Loucy (cell line): ENCODE measurements around the gene CHDH.

Experiments
- H2AFZ ChIP-seq: fragments of 200-600 bp; sonication (generic); 2 replicates; pipeline ENCODE4 v1.6.0; 2016; ENCODE audit warnings: antibody characterized with exemption, mild to moderate bottlenecking, low read length, moderate library complexity
- H3F3A ChIP-seq: fragments of 200-600 bp; 2 replicates; pipeline ENCODE4 v1.6.0; 2016; ENCODE audit warnings: antibody characterized with exemption, low read depth, mild to moderate bottlenecking
- H3K27me3 ChIP-seq: fragments of 200-600 bp; sonication (generic); 2 replicates; pipeline ENCODE4 v1.6.1; 2014; ENCODE audit warnings: low read length, mild to moderate bottlenecking; ENCODE audit not compliant: insufficient read depth, poor library complexity, severe bottlenecking
- H3K36me3 ChIP-seq: fragments of 200-600 bp; sonication (generic); 2 replicates; pipeline ENCODE4 v1.6.1; 2016; ENCODE audit warnings: low read length; ENCODE audit not compliant: insufficient read depth
- H3K4me1 ChIP-seq: fragments of 200-600 bp; sonication (generic); 2 replicates; pipeline ENCODE4 v1.5.1; 2014; ENCODE audit warnings: low read length, mild to moderate bottlenecking; ENCODE audit not compliant: insufficient read depth, poor library complexity, severe bottlenecking
- H3K4me2 ChIP-seq: fragments of 200-600 bp; sonication (generic); 2 replicates; pipeline ENCODE4 v1.6.0; 2014; ENCODE audit warnings: antibody characterized with exemption, low read length, low read depth, mild to moderate bottlenecking; ENCODE audit not compliant: poor library complexity, severe bottlenecking
- H3K4me3 ChIP-seq: fragments of 200-600 bp; sonication (generic); 2 replicates; pipeline ENCODE4 v1.5.1; 2014; ENCODE audit warnings: low read length, mild to moderate bottlenecking, mixed read lengths; ENCODE audit not compliant: poor library complexity, severe bottlenecking
- H3K79me2 ChIP-seq: fragments of 200-600 bp; sonication (generic); 2 replicates; pipeline ENCODE4 v1.6.1; 2014; ENCODE audit warnings: low read length; ENCODE audit not compliant: insufficient read depth
- H3K9ac ChIP-seq: fragments of 200-600 bp; sonication (generic); 2 replicates; pipeline ENCODE4 v1.6.0; 2014; ENCODE audit warnings: mild to moderate bottlenecking, low read depth, low read length, moderate library complexity; ENCODE audit not compliant: poor library complexity, severe bottlenecking
- H3K9me2 ChIP-seq: fragments of 200-600 bp; sonication (generic); replicated peaks from 2 replicates; pipeline ENCODE4 v1.6.1; 2016; ENCODE audit warnings: low read depth, low read length, mixed read lengths
- H3K9me3 ChIP-seq: fragments of 200-600 bp; sonication (generic); 2 replicates; pipeline ENCODE4 v1.6.1; 2014; ENCODE audit warnings: mild to moderate bottlenecking, antibody characterized with exemption, low read length, low read depth; ENCODE audit not compliant: insufficient read depth
- H4K20me1 ChIP-seq: fragments of 200-600 bp; sonication (generic); 2 replicates; pipeline ENCODE4 v1.6.0; 2014; ENCODE audit warnings: antibody characterized with exemption, low read length, mild to moderate bottlenecking; ENCODE audit not compliant: insufficient read depth, poor library complexity, severe bottlenecking
- CTCF ChIP-seq: fragments of 200-600 bp; sonication (generic); conservative IDR thresholded peaks from 2 replicates; pipeline ENCODE4 v1.5.1; 2014; ENCODE audit warnings: mild to moderate bottlenecking, antibody characterized with exemption, low read length
- EZH2phosphoT487 ChIP-seq: fragments of 200-600 bp; IDR thresholded peaks from 2 replicates; pipeline ENCODE4 v1.6.1; 2018; ENCODE audit warnings: antibody characterized with exemption, mild to moderate bottlenecking, moderate library complexity, borderline replicate concordance

Gene CHDH

GRCh38 chr3:53773611-53774368 lies 72.4 kb downstream of the CHDH start:
- no peaks in the 10 kb centered on the region for H4K20me1 ChIP-seq
- no peaks in the 10 kb centered on the region for H3K9me2 ChIP-seq
- H2AFZ ChIP-seq = no peak overlapping the region
- no peak overlapping the region for H3K9ac ChIP-seq
- H3F3A ChIP-seq = no peaks in the 10 kb centered on the region
- H3K27me3 ChIP-seq = no peaks in the 10 kb centered on the region
- H3K4me3 ChIP-seq = no peak overlapping the region
- H3K4me2 ChIP-seq = no peak overlapping the region
- TF ChIP-seq CTCF (no peak), EZH2phosphoT487 (no peak)
- H3K9me3 ChIP-seq = no peaks in the 10 kb centered on the region
- H3K36me3 ChIP-seq = no peaks in the 10 kb centered on the region
- H3K4me1 ChIP-seq = peaks cover 12% of the 10 kb centered on the region
- no peaks in the 10 kb centered on the region for H3K79me2 ChIP-seq

- H3F3A ChIP-seq = no peaks in the 10 kb centered on the region
- H3K27me3 ChIP-seq = no peaks in the 10 kb centered on the region
- no peak overlapping the region for H3K4me2 ChIP-seq
- H3K9me3 ChIP-seq = no peaks in the 10 kb centered on the region
- no peaks in the 10 kb centered on the region for H3K36me3 ChIP-seq
- H4K20me1 ChIP-seq = no peaks in the 10 kb centered on the region
- H3K9ac ChIP-seq = no peak overlapping the region
- H3K4me1 ChIP-seq = peaks cover 10% of the 10 kb centered on the region
- TF ChIP-seq EZH2phosphoT487 (no peak), CTCF (no peak)
- no peak overlapping the region for H2AFZ ChIP-seq
- no peaks in the 10 kb centered on the region for H3K9me2 ChIP-seq
- no peaks in the 10 kb centered on the region for H3K79me2 ChIP-seq
- no peak overlapping the region for H3K4me3 ChIP-seq
Observed at GRCh38 chr3:53773021-53773436, 73.2 kb downstream of the CHDH start.

DNA sequence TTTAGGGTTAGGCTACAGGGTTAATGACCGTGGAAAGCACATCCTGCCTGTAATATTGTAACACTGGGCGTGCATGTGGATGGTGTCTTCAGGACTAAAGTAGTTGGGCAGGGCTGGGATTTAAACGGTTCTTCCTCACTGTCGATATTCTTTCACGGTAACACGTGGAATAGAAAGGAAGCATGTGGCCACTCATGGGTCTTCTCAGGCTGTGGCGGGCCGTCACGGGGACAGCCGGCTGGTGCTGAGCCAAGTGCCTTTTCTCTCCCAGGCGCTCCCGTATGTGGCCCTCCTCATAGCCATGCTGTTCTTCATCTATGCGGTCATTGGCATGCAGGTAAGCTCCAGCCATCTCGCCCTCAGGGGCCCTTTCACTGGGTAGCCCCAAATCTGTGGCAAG lies 73.7 kb downstream of the CHDH start:
- H2AFZ ChIP-seq = no peak overlapping the region
- H3K27me3 ChIP-seq = no peaks in the 10 kb centered on the region
- no peaks in the 10 kb centered on the region for H3K9me3 ChIP-seq
- TF ChIP-seq CTCF = no peak
- H3K36me3 ChIP-seq = no peaks in the 10 kb centered on the region
- H3F3A ChIP-seq = no peaks in the 10 kb centered on the region
- H3K4me2 ChIP-seq = no peak overlapping the region
- no peak overlapping the region for H3K9ac ChIP-seq
- no peak overlapping the region for H3K4me3 ChIP-seq
- H3K4me1 ChIP-seq = peaks cover 5% of the 10 kb centered on the region
- H4K20me1 ChIP-seq = no peaks in the 10 kb centered on the region
- H3K9me2 ChIP-seq = no peaks in the 10 kb centered on the region
- no peaks in the 10 kb centered on the region for H3K79me2 ChIP-seq
